Liver (tissue), 3 donors: ENCODE measurements around the gene JMJD6.

ENCODE experiments used
- GABPA ChIP-seq, 2 donors: IDR thresholded peaks in 1 of 2; conservative IDR thresholded peaks in 1 of 2; 2 replicates each; pipeline ENCODE4 v1.6.1; 2016; ENCODE audit warnings: antibody characterized with exemption in 2 of 2, mild to moderate bottlenecking in 1 of 2, moderate library complexity in 1 of 2
- TAF1 ChIP-seq: conservative IDR thresholded peaks from 2 replicates; pipeline ENCODE4 v1.6.1; 2016; ENCODE audit warnings: antibody characterized with exemption, mild to moderate bottlenecking
- TF ChIP-seq, protein P1 (sequence below): fragments of 150-350 bp; IDR thresholded peaks from 2 replicates; pipeline ENCODE4 v1.5.1; 2017; ENCODE audit warnings: improper control_type of control experiment, low read depth, low read length; ENCODE audit not compliant: missing input control
- donor health status: healthy.
- donor health status: healthy.

DNA sequence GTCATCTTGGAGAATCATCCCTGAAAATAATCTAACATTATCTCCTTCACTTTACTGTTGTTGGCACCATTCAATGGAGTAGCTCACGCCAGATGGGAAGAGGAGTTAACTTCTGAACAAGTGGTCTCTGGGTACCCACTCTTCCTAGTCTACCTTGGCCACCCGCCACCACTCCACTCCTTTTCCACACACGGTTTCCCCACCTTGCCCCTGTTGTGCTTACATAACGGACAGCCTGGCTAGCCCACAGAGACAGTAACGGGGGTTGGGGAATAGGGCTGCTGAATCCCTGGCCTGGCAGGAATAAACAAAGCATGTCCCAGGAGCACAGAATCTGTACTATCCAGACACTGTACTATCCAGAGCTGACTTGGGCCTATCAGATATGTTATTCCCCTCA lies 12.1 kb downstream of the JMJD6 start:
- TF ChIP-seq GABPA (IDR thresholded peaks at IDR 0.05 in 1 of 2, conservative IDR thresholded peaks at IDR 0.05 in 1 of 2) (no peak), TAF1 (no peak)
- TF ChIP-seq, protein P1, sequence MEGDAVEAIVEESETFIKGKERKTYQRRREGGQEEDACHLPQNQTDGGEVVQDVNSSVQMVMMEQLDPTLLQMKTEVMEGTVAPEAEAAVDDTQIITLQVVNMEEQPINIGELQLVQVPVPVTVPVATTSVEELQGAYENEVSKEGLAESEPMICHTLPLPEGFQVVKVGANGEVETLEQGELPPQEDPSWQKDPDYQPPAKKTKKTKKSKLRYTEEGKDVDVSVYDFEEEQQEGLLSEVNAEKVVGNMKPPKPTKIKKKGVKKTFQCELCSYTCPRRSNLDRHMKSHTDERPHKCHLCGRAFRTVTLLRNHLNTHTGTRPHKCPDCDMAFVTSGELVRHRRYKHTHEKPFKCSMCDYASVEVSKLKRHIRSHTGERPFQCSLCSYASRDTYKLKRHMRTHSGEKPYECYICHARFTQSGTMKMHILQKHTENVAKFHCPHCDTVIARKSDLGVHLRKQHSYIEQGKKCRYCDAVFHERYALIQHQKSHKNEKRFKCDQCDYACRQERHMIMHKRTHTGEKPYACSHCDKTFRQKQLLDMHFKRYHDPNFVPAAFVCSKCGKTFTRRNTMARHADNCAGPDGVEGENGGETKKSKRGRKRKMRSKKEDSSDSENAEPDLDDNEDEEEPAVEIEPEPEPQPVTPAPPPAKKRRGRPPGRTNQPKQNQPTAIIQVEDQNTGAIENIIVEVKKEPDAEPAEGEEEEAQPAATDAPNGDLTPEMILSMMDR: no peak
